SIG-M5 treated with dmso at 0.1 percent for 504 hours (cell line): Measurements from ENCODE around the gene DMD.
"Not testable (repeated sequence)": the region's sequence is repeated elsewhere in the genome, so short reads cannot be mapped to it uniquely, and the experiment has no call there.

Source experiments
- DNase-seq: peaks from one replicate; lab custom pipeline; 2025; ENCODE audit not compliant: unreplicated experiment; lab: John Stamatoyannopoulos, UW

DMD gene

DNA sequence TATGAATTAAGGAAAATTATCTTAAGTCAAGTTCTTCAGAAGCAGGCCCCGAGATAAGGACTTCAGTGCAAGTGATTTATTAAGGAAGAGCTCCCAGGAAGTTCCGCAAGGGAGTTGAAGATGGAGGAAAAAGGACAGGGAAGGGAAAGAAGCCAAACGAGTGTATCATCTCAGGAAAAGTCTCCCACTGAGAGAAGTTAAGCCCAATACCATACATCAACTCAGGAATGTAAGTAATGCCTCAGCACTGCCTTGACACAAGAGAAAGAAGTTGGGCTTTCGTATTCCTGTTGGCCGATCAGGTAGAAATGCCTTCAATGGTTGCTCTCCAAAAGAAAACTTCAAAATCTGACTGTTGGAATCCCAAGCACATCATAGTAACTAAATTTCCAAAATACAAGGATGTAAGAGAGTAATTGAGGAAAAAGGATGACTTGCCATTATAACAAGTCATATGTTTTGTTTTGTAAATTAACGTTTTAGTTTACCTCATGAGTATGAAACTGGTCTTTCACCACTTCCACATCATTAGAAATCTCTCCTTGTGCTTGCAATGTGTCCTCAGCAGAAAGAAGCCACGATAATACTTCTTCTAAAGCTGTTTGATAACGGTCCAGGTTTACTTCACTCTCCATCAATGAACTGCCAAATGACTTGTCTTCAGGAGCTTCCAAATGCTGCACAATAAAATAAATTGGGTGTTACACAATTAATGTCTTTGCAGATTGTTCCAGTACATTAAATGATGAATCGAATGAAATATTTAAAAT is 566.7 kb downstream of the DMD start:
- DNase-seq = no peak

DNA sequence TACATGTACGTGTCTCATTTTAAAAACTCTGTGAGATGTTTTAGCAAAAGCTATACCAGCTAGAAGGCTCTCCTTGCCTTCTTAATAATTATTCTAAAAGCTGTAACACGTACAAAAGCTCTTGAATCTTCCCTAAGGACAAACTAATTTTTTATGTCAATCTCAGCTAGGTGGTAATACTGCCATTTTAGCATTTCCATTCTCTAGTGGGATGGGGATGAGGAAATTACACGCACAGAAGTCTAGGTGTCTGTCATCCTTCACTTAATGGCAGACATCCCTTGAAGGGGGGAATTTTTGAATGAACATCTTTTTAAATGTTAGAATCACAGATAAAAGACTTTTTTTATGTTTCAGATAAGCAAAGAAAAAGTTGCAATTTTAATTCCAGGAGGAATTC is 569.1 kb downstream of the DMD start:
- no peak for DNase-seq

DNA sequence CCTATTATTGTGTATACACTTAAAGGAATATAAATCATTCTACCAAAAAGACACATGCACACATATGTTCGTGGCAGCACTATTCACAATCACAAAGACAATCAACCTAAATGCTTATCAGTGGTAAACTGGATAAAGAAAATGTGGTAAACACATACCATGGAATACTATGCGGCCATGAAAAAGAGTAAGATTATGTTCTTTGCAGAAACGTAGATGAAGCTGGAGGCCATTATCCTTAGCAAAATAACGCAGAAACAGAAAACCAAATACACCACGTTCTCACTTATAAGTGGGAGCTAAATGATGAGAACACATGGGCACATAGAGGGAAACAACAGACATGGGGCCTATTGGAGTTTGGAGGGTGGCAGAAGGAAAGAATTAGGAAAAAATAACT is 593.2 kb downstream of the DMD start:
- no peak for DNase-seq

DNA sequence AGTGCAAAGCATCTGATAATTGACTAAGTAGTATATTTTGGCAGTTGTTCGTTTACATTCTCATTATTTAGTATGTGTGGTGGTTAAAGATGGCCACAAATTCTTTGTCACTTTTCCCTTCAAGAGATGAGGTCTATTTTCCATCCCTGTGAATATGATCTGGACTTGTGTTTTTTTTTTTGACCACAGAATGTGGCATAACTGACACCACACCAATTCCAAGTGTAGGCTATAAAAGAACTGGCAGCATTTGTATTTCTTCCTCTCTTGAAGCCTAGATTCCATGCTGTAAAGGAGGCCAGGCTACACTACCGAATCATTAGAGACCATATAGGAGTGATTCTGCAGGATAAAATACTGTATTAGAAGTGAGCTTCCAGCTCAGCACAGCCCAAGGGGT is 596.6 kb downstream of the DMD start:
- DNase-seq = no peak

- DNase-seq = no peak
Measured at GRCh38 chrX:32599156-32599555, 612.2 kb downstream of the DMD start.

DNA sequence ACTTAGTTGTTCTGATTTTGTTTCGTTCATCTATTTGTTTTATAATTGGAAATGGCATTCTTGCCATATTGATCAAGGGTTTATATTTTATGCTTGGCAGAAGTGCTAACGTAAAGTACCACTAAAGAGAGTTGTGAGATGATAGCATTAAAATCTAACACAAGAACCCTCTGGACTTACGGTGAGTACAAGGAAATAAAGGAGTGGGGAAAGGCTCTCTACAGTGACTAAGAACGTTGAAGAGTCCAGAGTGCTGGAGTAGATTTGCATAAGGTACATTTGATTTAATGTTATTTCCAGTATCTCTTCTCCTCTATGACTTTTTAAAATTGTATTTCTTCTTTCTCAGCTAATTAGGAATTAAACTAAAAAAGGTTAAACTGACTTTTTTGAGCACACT is 612.6 kb downstream of the DMD start:
- DNase-seq = no peak

DNA sequence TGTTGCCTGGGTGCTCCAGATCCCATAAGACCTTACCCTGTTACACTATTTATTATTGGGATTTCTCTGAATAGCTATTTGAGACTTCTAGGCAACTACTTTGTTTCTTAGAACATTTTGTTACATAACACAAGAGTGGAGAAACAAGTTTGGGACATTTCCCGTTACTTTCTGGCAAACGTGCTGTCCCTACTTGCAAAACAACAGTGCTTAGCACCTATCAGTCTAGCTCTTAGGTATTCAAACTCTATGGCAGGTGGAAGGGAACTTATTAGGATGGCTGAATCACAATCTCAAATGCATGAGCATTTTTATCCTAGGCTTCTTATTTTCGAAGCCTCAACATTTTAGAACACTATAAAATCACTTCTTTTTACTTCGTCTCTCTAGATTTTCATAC is 613.6 kb downstream of the DMD start:
- no peak for DNase-seq

- no peak for DNase-seq
Measured at GRCh38 chrX:32592786-32593185, 618.6 kb downstream of the DMD start.

GRCh38 chrX:32591589-32591988 is 619.8 kb downstream of the DMD start:
- DNase-seq = no peak

- DNase-seq = no peak
Measured at GRCh38 chrX:32582729-32583128, 628.6 kb downstream of the DMD start.

DNA sequence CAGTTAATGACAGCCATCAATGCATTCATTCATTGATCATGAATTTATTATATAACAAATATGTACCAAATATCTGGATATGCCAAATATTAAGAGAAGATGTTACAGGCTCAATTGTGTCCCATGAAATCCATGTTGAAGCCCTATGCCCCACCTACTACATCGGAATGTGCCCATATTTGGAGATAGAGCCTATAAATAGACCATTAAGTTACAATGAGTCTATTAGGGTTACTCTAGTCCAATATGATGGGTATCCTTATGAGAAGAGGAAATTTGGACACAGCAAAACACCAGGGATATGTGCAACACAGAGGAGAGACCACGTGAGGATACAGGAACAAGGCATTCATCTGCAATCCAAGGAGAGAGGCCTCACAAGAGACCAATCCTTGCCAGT is 634.5 kb downstream of the DMD start:
- no peak for DNase-seq

GRCh38 chrX:32572644-32573043 is 638.7 kb downstream of the DMD start:
- no peak for DNase-seq

DNA sequence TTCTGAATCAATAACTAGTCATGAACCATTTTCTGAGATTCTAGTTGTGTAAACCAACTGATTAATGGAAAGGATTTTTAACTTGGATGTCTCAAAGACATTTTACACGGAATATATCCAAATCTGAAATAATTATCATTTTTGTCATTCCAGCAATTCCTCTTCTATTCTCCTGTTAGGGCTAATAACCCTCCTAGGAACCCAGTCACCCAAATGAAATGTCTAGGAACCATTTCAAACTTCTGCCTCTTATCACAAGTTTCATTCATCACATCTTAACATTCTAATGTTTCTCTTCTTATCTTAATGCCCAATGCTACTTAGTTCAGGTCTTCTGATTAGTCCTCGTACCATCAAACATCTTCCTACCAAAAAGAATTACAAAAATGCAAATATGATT is 639.8 kb downstream of the DMD start:
- no peak for DNase-seq

GRCh38 chrX:32562261-32562660 is 649.1 kb downstream of the DMD start:
- DNase-seq = no peak

DNA sequence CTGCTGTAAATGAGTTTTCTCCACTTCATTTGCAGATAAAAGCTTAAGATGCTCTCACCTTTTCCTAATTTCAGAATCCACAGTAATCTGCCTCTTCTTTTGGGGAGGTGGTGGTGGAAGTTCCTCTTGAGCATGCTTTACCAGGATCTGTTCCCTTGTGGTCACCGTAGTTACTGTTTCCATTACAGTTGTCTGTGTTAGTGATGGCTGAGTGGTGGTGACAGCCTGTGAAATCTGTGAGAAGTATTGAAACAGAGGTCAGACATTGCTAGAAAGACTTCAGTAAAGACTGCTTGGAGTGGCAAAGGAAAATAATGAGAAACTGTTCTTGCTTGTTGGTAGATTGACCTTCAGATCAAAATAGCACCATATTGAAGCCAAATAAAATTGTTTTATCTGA is 666.2 kb downstream of the DMD start:
- DNase-seq = no peak

- DNase-seq = no peak
Measured at GRCh38 chrX:32538554-32538953, 672.8 kb downstream of the DMD start.

GRCh38 chrX:32533848-32534247 is 677.5 kb downstream of the DMD start:
- no peak for DNase-seq

GRCh38 chrX:32532262-32532661 is 679.1 kb downstream of the DMD start:
- no peak for DNase-seq

DNA sequence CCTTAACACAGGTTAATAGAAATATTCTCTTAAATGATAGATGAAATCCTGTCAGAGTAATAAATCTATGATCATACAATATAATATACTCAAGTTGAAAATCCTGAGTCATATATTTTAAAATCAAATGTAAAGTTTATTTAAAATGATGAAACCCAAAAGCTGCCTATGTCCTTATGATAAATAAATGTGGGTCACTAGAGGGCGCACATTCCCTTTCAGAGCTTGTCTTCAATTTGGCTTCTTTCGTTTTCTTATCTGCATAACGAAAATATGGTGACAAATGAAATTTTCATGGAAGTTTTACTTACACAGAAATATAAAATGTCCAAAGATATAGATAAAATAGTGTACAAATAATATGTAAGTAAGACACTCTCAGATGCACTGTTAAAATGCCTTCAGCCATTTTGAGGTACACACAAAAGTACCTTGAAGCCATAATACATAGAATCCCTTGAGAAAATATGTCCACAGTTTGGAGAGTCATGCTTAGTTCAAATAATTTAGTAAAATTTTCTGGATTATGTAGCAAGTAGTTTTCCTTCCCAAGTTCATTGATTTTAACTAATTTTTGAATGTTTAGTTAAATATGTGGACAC is 680.4 kb downstream of the DMD start:
- DNase-seq = peak; percentile 38

DNA sequence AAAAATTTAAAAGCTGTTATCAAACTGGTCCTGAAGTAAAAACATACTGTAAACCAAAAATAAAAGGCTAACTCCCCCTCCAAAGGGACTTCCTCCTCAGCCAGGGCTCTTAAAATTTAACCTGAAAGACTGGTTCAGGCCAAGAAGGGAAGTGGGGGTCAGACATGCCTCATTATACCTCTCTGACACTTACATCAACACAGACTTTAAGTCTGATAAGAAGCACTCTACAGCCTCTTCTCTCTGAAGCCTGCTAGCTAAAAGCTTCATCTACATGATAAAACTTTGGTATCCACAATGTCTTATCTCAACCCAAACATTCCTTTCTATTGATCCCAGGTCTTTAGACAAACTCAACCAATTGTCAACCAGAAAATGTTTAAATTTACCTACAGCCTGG is 682.9 kb downstream of the DMD start:
- DNase-seq = not testable (repeated sequence)

DNA sequence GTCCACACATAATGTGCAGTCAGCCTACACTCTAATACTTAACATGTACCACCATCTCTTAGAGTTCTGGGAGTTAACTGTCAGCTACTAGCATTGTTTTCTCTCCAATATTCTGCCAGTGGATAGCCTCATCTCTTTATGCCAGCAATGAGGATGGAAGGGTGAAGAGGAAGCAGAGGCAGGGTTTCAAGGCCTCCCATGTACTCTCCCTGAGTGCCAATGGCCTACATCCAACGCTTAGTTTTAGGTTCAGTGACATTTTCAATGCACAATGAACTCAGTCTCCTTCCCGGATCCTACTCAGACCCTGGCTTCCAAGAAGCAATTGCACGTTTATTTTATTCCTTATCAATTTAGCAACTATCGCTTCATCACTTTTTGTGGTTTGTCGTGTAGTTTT is 686.1 kb downstream of the DMD start:
- no peak for DNase-seq

GRCh38 chrX:32524385-32524784 is 687.0 kb downstream of the DMD start:
- DNase-seq = no peak

DNA sequence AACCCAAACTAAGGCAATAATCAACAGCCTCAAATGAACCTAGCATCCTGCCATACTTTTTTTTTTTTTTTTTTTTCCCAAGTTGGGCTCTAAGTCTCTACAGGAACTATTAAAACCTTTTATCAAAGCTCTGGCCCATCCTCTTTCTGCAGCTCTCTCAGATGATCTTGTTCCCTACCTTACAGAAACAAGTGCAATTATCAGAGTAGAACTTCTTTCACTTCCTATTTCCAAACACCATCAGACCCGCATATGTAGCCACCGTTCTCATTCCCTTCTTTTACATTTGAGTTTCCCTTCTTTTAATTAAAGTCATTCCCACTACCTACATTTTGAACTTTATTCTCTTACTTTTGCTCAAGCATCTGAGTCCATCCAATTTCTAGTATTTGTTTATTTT is 690.6 kb downstream of the DMD start:
- no peak for DNase-seq
